HG03457 (cell line): Measurements from ENCODE around the gene CHD9NB.
"Not testable (repeated sequence)": the region's sequence is repeated elsewhere in the genome, so short reads cannot be mapped to it uniquely, and the experiment has no call there.

Experiments used
- ATAC-seq: cut with Tn5 transposase; IDR thresholded peaks from one replicate; pipeline ENCODE4 v1.9.1; 2021; ENCODE audit warnings: moderate number of reproducible peaks; ENCODE audit not compliant: unreplicated experiment

Gene CHD9NB

GRCh38 chr16:53084141-53084541 lies 31.4 kb upstream of the CHD9NB start:
- no peak for ATAC-seq

GRCh38 chr16:53083119-53083518 lies 30.4 kb upstream of the CHD9NB start:
- ATAC-seq = no peak

- ATAC-seq = no peak
Measured at GRCh38 chr16:53082509-53082908, 29.8 kb upstream of the CHD9NB start.

- no peak for ATAC-seq
Measured at GRCh38 chr16:53081686-53082407, 29.1 kb upstream of the CHD9NB start.

- no peak for ATAC-seq
Measured at GRCh38 chr16:53081032-53081424, 28.3 kb upstream of the CHD9NB start.

GRCh38 chr16:53080345-53081031 lies 27.8 kb upstream of the CHD9NB start:
- no peak for ATAC-seq

- ATAC-seq = no peak
Measured at GRCh38 chr16:53078765-53079485, 26.2 kb upstream of the CHD9NB start.

- ATAC-seq = no peak
Measured at GRCh38 chr16:53078247-53078646, 25.6 kb upstream of the CHD9NB start.

- not testable (repeated sequence) for ATAC-seq
Measured at GRCh38 chr16:53075461-53075860, 22.8 kb upstream of the CHD9NB start.

GRCh38 chr16:53074296-53074695 lies 21.6 kb upstream of the CHD9NB start:
- not testable (repeated sequence) for ATAC-seq

GRCh38 chr16:53073022-53073421 lies 20.3 kb upstream of the CHD9NB start:
- no peak for ATAC-seq

- no peak for ATAC-seq
Measured at GRCh38 chr16:53071748-53072301, 19.1 kb upstream of the CHD9NB start.

- no peak for ATAC-seq
Measured at GRCh38 chr16:53069772-53070171, 17.1 kb upstream of the CHD9NB start.

- ATAC-seq = peak; percentile 59
Measured at GRCh38 chr16:53068423-53068833, 15.7 kb upstream of the CHD9NB start.

- ATAC-seq = no peak
Measured at GRCh38 chr16:53067675-53068074, 15.0 kb upstream of the CHD9NB start.

GRCh38 chr16:53065461-53066061 lies 12.9 kb upstream of the CHD9NB start:
- ATAC-seq = no peak

GRCh38 chr16:53064081-53064578 lies 11.4 kb upstream of the CHD9NB start:
- no peak for ATAC-seq

GRCh38 chr16:53061701-53062159 lies 9.0 kb upstream of the CHD9NB start:
- peak; percentile 80 for ATAC-seq

GRCh38 chr16:53061256-53061655 lies 8.6 kb upstream of the CHD9NB start:
- ATAC-seq = no peak

- no peak for ATAC-seq
Measured at GRCh38 chr16:53059672-53060071, 7.0 kb upstream of the CHD9NB start.

GRCh38 chr16:53058882-53059281 lies 6.2 kb upstream of the CHD9NB start:
- no peak for ATAC-seq
